Measurements from ENCODE around the gene SLC5A11. TPM values are rescaled to one million over a fixed set of nuclear protein-coding genes. Genes with fewer than 3 reads are reported as not detected.
"Not testable (repeated sequence)": the region's sequence is repeated elsewhere in the genome, so short reads cannot be mapped to it uniquely, and the experiment has no call there.

Gene SLC5A11
- total RNA-seq = 0.70 TPM

DNA sequence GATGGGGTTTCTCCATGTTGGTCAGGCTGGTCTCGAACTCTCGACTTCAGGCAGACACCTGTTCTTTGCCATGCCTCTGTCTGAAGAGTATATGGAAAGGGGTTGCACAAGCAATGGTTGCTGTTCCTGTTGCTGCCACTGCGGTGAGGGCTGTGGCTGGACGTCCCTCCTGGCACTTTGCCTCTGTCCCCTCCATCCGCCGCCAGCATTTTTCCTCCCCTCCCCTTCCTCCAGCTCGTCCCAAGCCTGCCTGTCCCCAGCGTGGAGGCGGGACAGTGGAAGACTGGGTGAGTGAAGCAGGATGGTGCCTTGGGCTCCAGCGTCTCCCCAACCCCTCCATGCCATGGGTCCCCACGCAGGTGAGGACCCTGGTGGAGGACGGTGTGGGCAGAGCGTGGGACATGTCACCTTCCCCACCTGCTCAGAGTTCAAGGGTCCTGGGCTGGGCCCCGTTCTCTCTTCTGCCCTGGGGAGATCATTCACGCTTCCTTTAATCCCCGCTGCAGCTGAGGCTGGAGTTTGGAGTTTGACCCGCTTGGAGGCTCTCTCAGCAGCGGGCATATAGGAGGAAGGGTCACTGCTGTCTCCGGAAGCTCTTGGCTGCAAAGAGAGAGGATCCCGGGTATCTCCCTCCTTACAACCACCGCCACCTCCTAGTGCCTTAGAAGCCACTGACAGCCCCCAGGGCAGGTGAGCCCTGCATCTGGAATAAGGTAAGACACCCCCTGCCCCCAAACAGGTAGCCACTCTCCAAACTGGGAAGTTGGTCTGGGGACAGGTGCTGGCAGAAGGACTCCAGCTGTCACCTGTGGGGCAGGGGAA is at the start of gene SLC5A11:
Gene SLC5A11, plus strand, starts transcription at position 238 of the 822 bp plus-strand sequence. CDS start 12,681 bp downstream, outside the sequence.
- peak; percentile 29 for DNase-seq (ENCODE audit: low spot score)

DNA sequence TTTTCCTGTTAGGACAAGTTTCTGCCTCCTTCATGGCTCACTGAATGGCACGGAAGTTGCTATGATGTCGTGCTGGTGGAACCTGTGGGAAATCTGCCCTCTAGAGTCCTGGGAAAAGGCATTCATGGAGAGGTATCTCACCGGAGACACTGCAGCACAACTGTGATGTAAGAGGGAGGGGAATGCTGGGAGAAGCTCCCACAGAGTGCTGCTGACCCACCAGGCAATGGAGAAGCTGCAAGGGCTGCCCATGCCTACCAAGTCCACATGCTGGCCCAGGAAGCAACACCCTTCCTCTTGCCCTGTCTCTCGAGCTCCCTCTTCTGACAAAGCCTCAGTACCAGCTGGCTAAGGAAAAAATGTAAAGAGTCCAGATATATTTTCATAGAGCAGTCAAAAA is 45.2 kb upstream of the SLC5A11 start:
- DNase-seq (ENCODE audit: low spot score) = no peak

- DNase-seq (ENCODE audit: low spot score) = no peak
These were observed 43.9 kb upstream of the SLC5A11 start for GRCh38 chr16:24801761-24802302.

- DNase-seq (ENCODE audit: low spot score) = no peak
These were observed 40.3 kb upstream of the SLC5A11 start for GRCh38 chr16:24805484-24805883.

GRCh38 chr16:24807301-24807700 is 38.5 kb upstream of the SLC5A11 start:
- DNase-seq (ENCODE audit: low spot score) = no peak

GRCh38 chr16:24810951-24811843 is 34.6 kb upstream of the SLC5A11 start:
- DNase-seq (ENCODE audit: low spot score) = no peak

GRCh38 chr16:24812813-24813212 is 33.0 kb upstream of the SLC5A11 start:
- DNase-seq (ENCODE audit: low spot score) = not testable (repeated sequence)

DNA sequence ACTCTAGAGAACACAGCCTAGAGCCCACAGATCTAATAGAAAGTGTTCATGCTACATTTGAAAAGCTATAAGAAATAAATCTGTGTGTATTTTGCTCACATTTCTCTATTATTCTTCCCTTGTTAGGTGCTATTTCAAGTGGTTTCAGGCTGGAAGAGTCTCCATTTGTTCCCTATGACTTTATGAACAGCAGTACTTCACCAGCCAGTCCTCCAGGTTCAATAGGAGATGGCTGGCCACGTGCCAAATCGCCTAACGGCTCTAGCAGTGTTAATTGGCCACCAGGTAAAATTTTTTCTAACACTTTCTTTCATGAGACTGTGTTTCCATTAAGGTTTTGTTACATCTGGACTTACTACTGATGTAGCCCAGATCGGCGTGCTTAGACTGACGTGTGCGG is 30.7 kb upstream of the SLC5A11 start:
- DNase-seq (ENCODE audit: low spot score) = no peak

DNA sequence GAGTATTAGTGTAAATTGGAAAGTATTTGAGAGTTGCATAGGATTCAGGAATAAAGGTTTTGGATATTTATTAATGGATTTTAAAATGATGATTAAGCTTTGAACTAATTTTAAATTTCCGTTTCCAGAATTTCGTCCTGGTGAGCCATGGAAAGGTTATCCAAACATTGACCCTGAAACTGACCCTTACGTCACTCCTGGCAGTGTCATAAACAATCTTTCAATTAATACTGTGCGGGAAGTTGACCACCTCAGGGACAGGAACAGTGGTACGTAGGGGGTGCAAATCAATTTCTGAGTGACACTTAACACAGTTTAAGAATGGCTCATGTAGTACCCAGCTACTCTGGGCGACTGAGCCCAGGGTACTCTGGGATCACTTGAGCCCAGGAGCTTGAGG is 29.1 kb upstream of the SLC5A11 start:
- no peak for DNase-seq (ENCODE audit: low spot score)

DNA sequence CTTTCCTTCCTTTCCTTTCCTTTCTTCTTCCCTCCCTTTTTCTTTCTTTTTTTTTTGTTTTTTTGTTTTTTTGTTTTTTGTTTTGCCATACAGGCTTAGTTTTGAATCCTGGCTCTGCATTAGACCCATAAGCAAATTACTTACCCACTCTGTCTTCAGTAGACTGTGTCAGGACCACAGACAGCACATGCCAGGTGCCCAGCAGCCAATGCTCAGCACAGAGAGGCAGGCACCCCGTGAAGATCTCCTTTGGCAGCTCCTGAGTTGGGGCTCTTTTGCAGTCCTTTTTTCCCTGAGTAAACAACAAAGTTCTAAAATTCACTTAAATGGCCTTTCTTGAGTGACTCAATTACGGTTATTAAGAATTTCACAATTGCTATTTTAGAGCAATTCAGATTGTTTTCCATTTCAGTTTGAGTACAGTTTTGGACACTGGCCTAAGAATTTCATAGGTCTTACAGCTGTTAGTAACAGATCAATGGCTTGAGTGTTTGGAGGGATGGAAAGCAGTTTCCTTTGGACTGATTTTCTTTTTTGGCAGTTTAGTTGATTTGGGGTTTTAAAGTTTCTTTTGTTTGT is 26.2 kb upstream of the SLC5A11 start:
- DNase-seq (ENCODE audit: low spot score) = no peak

- DNase-seq (ENCODE audit: low spot score) = no peak
These were observed 25.2 kb upstream of the SLC5A11 start for GRCh38 chr16:24820522-24820921.

- no peak for DNase-seq (ENCODE audit: low spot score)
These were observed 24.6 kb upstream of the SLC5A11 start for GRCh38 chr16:24821129-24821528.

- DNase-seq (ENCODE audit: low spot score) = no peak
These were observed 23.2 kb upstream of the SLC5A11 start for GRCh38 chr16:24822542-24822941.

DNA sequence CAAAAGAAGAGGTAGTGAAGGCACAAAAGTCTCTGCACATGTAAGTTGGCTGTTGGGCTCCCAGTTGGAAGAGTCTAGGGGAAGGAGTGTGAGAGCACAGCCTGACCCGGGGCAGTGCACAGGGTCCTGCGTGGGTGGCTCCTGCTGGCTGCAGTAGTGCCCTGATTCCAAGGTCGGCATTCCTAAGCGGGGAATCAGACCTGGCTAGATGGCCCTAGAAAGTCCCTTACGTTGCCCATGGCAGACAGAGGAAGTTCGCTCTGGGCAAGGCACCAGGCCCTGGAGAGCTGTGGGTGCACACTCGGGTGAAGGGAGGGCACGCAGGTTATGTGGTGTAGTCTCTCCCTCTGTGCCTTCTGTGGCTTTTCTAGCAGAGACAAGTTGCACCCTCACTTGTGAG is 22.8 kb upstream of the SLC5A11 start:
- DNase-seq (ENCODE audit: low spot score) = no peak

DNA sequence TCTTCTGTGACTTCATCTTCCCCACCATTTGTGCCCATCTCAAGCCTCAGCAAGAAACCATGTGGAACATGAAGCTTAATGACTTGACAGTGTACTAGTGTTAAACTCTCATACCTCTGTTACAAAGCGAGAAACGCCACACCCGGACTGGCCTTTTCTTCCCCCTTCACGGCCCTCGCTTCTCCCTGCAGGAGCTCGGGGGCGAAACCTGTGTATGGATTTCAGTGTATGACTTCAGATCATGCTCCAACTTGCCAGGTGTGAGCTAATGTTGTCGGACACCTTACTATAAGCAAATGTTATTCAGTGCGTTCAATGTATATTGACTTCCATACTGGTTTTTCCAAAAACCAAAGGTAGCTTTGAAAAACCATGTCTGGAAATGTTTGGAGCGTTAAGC is 20.1 kb upstream of the SLC5A11 start:
- no peak for DNase-seq (ENCODE audit: low spot score)

GRCh38 chr16:24826096-24826690 is 19.6 kb upstream of the SLC5A11 start:
- no peak for DNase-seq (ENCODE audit: low spot score)

DNA sequence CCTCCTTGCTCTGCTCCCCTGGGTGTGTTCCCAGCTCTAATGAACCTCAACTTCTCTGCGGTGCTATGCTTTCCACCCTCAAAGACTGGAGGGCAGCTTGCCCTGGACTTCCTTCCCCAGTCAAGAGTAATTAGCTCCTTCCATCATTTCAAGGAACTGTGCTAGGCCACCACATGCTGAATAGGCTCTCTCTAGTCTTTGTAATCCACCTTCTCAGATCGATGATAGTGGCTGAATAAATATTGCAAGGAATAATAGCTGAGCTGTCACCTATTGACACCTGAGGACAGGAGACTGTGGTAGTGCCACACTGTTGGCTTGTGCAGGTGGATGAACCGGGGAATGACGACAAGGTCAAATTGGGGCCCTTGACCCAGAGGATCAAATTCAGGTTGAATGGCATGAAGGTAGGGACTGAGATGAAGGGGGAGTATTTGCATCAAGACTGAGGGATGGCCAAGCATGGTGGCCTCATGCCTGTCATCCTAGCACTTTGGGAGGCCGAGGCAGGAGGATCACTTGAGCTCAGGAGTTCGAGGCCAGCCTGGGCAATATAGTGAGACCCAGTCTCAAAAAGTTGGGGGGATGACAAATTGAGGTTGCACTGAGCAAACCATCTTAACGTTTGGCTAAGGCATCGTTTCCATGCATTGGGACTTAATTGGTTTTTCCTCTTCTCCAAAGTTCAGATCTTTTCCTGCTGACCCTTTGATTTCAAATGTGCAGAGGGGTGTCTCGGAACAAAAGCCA is 18.8 kb upstream of the SLC5A11 start:
- no peak for DNase-seq (ENCODE audit: low spot score)

DNA sequence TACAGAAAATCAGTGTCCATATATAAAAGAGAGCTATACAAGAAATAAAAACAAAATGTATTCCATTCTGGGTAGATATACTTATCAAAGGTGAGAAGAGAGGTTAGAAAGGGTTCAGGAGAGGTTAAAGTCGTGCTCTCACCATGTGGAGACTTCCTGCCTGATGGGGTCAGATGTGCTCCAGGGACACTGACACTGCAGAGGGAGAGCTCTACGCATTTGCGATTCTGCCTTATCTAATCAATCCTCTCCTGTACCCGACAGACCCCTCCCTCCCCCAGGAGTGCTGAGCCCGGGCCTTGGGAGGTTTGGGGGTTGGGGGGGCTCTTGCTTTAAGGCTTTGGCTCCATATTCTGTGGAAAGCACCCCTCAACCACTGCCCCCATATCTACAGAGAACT is 16.6 kb upstream of the SLC5A11 start:
- no peak for DNase-seq (ENCODE audit: low spot score)

DNA sequence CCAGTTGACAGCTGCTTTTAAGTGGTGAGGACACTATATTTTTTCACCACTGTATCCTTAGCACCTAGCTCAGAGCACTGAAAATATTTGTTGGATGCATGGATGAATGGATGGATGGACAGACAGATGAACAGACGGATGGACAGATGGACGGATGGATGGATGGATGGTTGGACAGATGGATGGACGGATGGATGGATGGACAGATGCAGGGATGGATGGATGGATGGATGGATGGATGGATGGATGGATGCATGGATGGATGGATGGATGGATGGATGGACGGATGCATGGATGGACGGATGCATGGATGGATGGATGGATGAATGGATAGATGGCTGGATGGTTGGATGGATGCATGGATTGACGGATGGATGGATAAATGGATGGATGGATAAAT is 12.4 kb upstream of the SLC5A11 start:
- DNase-seq (ENCODE audit: low spot score) = no peak

DNA sequence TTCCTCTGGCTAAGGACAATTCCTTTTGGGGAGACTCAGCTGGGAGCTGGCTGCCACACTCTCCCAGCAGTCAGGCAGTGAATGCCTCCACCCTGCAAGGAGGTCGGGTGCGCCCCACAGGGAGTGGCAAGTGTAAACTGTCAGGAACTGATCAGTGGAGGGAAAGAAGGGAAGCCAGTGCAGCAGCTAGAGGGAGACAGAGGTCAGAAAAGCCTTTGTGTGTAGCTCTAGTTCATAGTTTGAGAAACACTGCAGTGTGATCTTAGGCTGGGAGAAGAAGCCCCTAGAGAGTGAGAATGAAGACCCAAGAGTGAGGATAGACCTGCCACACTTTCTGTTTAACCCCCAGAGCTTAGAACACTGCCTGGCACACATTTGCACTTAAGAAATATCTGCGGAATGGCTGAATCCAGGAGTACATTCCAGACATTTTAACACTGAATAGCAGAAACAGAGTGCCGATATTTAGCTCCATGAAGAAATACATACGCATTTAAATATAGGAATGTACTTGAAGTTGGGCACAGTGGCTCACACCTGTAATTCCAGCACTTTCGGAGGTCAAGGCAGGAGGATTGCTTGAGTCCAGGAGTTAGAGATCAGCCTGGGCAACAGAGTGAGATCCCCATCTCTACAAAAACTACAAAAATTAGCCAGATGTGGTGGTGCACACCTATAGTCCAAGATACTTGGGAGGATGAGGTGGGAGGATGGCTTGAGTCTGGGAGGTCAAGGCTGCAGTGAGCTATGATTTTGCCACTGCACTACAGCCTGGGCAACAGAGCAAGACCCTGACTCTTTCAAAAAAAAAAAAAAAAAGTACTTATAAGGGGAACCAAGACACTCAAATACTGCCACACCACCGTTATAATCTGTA is 11.1 kb upstream of the SLC5A11 start:
- DNase-seq (ENCODE audit: low spot score) = no peak
